GM21528 (cell line): ENCODE data around the gene C1orf141.

Experiments used
- ATAC-seq: cut with Tn5 transposase; IDR thresholded peaks from one replicate; pipeline ENCODE4 v1.9.1; 2021; ENCODE audit warnings: mild to moderate bottlenecking, moderate library complexity; ENCODE audit not compliant: unreplicated experiment, low FRiP score

The C1orf141 gene

GRCh38 chr1:67043366-67043765, 91.4 kb downstream of the C1orf141 start:
- ATAC-seq = no peak
